Activated naive CD8-positive, alpha-beta T cell treated with anti-CD3 and anti-CD28 coated beads, Interleukin-2, amount 50 U/mL, for 16 hours (primary cell): ENCODE data around the gene BNC1.

Experiments used
- DNase-seq: peaks from one replicate; pipeline ENCODE4 v3.0.0-alpha.2; 2020; ENCODE audit warnings: low read depth, low spot score

BNC1 gene

GRCh38 chr15:83284559-83285283, at the start of gene BNC1:
TSS of gene BNC1 (minus strand) at chr15:83284664. CDS start at chr15:83284628, 36 bp downstream.
- no peak for DNase-seq

GRCh38 chr15:83327041-83327440, 42.6 kb upstream of the BNC1 start:
- no peak for DNase-seq

GRCh38 chr15:83324799-83325198, 40.3 kb upstream of the BNC1 start:
- DNase-seq: no peak

GRCh38 chr15:83323296-83323711, 38.8 kb upstream of the BNC1 start:
- no peak for DNase-seq

GRCh38 chr15:83322691-83323090, 38.2 kb upstream of the BNC1 start:
- DNase-seq: no peak

GRCh38 chr15:83322061-83322460, 37.6 kb upstream of the BNC1 start:
- DNase-seq: no peak

GRCh38 chr15:83320844-83321243, 36.4 kb upstream of the BNC1 start:
- DNase-seq: no peak

GRCh38 chr15:83320404-83320803, 35.9 kb upstream of the BNC1 start:
- no peak for DNase-seq

GRCh38 chr15:83319771-83320170, 35.3 kb upstream of the BNC1 start:
- DNase-seq: no peak

- DNase-seq: no peak
Measured at GRCh38 chr15:83318861-83319415, 34.5 kb upstream of the BNC1 start.

GRCh38 chr15:83318036-83318435, 33.6 kb upstream of the BNC1 start:
- DNase-seq: no peak

GRCh38 chr15:83312071-83312470, 27.6 kb upstream of the BNC1 start:
- DNase-seq: no peak

GRCh38 chr15:83310521-83311456, 26.3 kb upstream of the BNC1 start:
- no peak for DNase-seq

- DNase-seq: no peak
Measured at GRCh38 chr15:83308671-83309070, 24.2 kb upstream of the BNC1 start.

- DNase-seq: no peak
Measured at GRCh38 chr15:83306561-83306960, 22.1 kb upstream of the BNC1 start.

GRCh38 chr15:83305704-83306291, 21.3 kb upstream of the BNC1 start:
- DNase-seq: no peak

- DNase-seq: no peak
Measured at GRCh38 chr15:83304861-83305703, 20.6 kb upstream of the BNC1 start.

GRCh38 chr15:83303535-83303934, 19.1 kb upstream of the BNC1 start:
- no peak for DNase-seq

GRCh38 chr15:83300826-83301225, 16.4 kb upstream of the BNC1 start:
- DNase-seq: no peak

- DNase-seq: no peak
Measured at GRCh38 chr15:83299462-83299861, 15.0 kb upstream of the BNC1 start.

- DNase-seq: no peak
Measured at GRCh38 chr15:83295417-83295816, 11.0 kb upstream of the BNC1 start.
